T-helper 1 cell treated with Interleukin-12 subunit alpha and Interleukin-12 subunit beta and Interleukin-4 antibody, amounts not matched to agents 30 μg/mL and 1 μg/mL, for 36 hours (primary cell): ENCODE data around the gene CRHR1.

Source experiments
- H3K27ac Mint-ChIP-seq: one replicate; pipeline ENCODE4 v1.8.0; 2021; ENCODE audit warnings: mild to moderate bottlenecking, mixed read lengths
- H3K27me3 Mint-ChIP-seq: one replicate; pipeline ENCODE4 v1.8.0; 2021; ENCODE audit warnings: low read depth, mixed read lengths
- H3K36me3 Mint-ChIP-seq: one replicate; pipeline ENCODE4 v1.8.0; 2021; ENCODE audit warnings: low read depth, mixed read lengths
- H3K4me1 Mint-ChIP-seq: one replicate; pipeline ENCODE4 v1.8.0; 2021; ENCODE audit warnings: low read depth, mixed read lengths
- H3K4me3 Mint-ChIP-seq: one replicate; pipeline ENCODE4 v1.8.0; 2021; ENCODE audit warnings: mild to moderate bottlenecking, moderate library complexity, mixed read lengths
- H3K9me3 Mint-ChIP-seq: one replicate; pipeline ENCODE4 v1.8.0; 2021; ENCODE audit warnings: mixed read lengths

The CRHR1 gene

DNA sequence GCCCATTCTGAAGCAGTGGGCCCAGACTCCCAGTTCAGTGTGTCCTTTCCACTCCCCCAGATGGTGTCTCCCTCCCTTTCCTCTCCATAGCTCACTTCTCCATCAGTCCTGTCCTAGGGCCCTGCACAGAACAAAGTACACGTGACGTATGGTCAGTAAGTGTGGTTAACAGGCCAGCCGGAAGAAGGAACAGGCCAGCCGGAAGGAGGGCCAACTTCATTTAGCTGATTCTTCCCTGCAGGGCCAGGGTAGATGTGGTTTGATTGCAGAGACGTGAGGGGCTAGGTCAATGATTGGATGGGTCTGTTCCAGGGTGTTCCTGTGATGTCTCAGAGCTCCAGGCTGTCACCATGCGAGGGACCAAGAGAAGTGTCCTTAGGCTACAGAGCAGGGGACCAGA is 31.6 kb downstream of the CRHR1 start:
- Mint-ChIP-seq H3K27me3 (peaks cover 4% of the 10 kb centered on the region), H3K27ac (no peak overlapping the region), H3K9me3 (no peaks in the 10 kb centered on the region), H3K4me1 (no peaks in the 10 kb centered on the region), H3K4me3 (no peak overlapping the region), H3K36me3 (no peaks in the 10 kb centered on the region)

DNA sequence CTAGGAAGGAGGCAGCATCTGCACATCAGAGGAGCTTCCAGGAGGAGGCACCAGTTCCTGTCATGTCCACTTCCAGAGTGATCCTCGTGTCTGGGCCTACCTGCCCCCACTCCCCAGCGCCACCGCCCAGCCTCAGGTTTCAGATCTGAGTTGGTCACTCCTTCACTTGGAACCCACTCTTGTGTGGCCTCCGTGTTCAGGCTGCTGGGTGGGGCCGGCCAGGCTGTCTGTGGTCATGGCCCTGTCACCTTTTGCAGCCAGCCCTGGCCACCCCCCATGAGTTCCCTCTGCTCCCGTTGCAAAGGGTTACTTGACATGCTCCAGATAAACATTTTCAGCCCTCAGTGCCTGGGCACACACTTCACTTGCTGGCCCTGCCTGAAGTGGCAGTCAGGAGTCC is 33.9 kb downstream of the CRHR1 start:
- no peak overlapping the region for H3K27ac Mint-ChIP-seq

DNA sequence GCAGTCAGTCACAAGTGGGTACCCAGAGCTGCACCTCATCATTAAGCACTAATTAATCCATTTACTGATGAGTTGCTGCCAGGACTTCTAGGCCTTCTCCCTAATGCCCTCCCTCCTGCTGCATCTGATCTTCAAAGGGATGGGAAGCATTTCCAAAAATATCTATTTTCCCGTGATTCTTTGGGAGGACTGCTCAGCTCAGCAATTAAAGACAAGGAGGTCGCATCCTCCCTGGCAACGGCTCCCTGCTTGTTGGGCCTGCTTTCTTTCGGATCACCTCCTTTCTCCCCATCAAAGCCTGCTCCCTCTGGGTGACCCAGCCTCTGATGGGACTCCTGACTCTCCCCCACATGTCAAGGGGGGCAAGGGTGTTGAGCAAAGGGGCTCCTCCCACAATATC is 34.6 kb downstream of the CRHR1 start:
- Mint-ChIP-seq H3K27ac (no peak overlapping the region), H3K36me3 (no peaks in the 10 kb centered on the region), H3K27me3 (no peaks in the 10 kb centered on the region), H3K4me3 (no peak overlapping the region), H3K4me1 (no peaks in the 10 kb centered on the region), H3K9me3 (no peaks in the 10 kb centered on the region)

More for the DNA sequence above, 33.9 kb downstream of the CRHR1 start:
- Mint-ChIP-seq H3K4me1 (no peaks in the 10 kb centered on the region), H3K9me3 (no peaks in the 10 kb centered on the region), H3K36me3 (no peaks in the 10 kb centered on the region), H3K4me3 (no peak overlapping the region), H3K27me3 (no peaks in the 10 kb centered on the region)

DNA sequence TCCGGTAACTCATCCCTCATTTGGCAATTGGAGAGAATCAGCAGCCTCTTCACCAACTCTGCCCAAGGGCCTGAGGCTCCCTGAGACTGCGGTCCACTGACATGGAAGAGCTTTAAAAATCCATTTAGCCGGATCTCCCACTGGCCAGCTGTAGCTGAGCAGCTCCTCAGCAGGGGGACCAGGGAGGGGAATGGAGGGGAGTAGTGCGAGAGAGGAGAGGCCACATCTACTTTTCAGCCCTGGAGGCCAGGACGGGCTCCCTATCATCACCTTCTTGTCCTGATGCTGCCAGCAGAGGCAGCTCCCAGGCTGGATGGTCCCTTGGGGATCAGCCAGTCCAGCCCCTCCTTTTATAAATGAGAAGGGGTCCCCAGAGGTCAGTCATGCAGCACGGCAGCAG is 35.5 kb downstream of the CRHR1 start:
- Mint-ChIP-seq H3K36me3 (no peaks in the 10 kb centered on the region), H3K27me3 (no peaks in the 10 kb centered on the region), H3K4me1 (no peaks in the 10 kb centered on the region), H3K27ac (no peak overlapping the region), H3K9me3 (no peaks in the 10 kb centered on the region), H3K4me3 (no peak overlapping the region)

DNA sequence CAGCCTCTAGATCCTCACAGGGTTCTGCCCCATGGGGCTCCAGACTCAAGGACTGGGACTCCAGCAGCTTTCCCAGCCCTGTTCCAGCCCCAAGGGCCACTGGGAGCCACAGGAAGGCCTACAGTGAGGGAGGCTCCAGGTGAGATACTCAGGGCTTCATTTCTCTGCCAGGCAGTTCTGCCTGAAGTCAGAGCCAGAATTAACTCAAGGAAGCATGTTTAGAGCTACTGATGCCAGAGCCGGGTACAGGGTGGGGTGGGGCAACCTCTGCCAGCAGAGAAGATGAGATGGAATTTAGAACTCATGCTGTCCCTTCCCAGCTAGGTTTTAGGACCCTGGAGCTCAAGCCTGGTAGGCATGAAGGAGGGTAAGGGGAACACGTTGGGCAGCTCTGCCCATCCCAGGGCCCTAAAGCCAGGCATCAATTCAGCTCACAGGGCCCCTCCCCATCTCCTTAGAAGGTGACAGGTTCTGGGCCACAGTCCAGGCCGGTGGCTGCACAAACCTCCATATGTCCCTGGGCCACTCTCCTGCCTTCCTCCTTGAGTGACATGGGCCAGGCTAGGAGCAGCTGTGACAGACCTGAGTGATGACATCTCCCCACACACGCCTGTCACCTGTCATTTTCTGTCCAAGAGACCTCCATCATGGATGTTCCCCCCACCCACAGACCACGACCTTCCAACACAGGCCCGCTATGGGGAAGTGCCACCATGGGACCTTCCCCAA is 36.1 kb downstream of the CRHR1 start:
- Mint-ChIP-seq H3K9me3 (no peaks in the 10 kb centered on the region), H3K4me3 (no peak overlapping the region), H3K36me3 (no peaks in the 10 kb centered on the region), H3K4me1 (no peaks in the 10 kb centered on the region), H3K27ac (no peak overlapping the region), H3K27me3 (no peaks in the 10 kb centered on the region)

DNA sequence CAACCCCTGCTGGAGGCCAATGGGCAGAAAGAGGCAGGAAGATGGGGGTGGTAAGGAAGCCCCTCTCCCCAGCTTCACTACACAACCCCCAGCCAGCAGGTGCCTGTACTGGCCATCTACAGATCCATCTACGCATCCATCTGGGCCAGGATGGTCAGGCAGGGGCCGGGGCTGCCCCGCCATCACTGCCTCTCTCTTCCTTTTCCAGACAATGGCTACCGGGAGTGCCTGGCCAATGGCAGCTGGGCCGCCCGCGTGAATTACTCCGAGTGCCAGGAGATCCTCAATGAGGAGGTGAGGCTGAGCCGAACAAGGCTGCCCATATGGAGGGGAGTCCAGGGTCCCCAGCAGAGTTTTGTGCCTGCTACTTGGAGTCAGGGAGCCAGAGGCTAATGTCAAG is 37.0 kb downstream of the CRHR1 start:
- H3K36me3 Mint-ChIP-seq = no peaks in the 10 kb centered on the region
- H3K4me1 Mint-ChIP-seq = no peaks in the 10 kb centered on the region
- no peak overlapping the region for H3K27ac Mint-ChIP-seq
- no peaks in the 10 kb centered on the region for H3K27me3 Mint-ChIP-seq
- H3K9me3 Mint-ChIP-seq = no peaks in the 10 kb centered on the region
- H3K4me3 Mint-ChIP-seq = no peak overlapping the region

DNA sequence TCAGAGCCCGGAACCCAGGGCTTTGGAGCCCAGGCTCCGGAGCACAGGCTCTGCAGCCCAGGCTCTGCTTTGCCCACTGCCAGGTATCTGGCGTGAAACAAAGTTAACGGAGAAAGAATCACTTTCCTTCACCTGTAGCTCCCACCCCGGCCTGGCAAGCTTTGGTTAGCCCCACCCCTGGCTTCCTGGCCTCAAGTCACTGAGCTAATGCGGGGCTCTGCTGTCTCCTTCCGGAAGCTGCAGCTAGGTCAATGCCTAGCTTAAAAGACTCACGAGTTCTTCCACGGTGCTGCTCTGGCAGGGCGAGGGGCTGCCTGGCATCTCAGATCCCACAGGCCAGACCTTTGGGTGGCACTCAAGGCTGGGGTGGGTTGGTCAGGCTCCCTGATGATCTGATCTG is 39.5 kb downstream of the CRHR1 start:
- H3K4me1 Mint-ChIP-seq = no peaks in the 10 kb centered on the region
- H3K4me3 Mint-ChIP-seq = no peak overlapping the region
- no peaks in the 10 kb centered on the region for H3K27me3 Mint-ChIP-seq
- H3K36me3 Mint-ChIP-seq = no peaks in the 10 kb centered on the region
- H3K9me3 Mint-ChIP-seq = no peaks in the 10 kb centered on the region
- no peak overlapping the region for H3K27ac Mint-ChIP-seq

DNA sequence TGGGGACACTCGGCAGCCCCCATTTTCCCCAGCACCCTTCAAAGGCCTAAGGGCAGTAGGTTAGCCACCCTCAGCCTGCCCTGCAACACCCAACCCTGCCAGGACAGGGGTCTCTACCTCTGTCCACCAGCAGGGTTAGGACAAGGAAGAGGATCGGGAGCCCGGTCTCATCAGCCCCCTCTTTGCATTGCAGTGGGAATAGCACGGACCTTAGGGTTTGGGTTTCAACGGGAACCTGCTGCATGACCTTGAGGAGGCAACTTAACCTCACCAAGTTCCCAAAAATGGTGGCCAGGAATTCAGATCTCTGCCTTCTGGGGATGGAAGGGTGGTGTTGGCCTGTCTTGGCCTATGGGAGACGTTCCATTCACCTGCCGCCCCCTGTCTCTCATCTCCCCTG is 40.4 kb downstream of the CRHR1 start:
- Mint-ChIP-seq H3K9me3 (no peaks in the 10 kb centered on the region), H3K36me3 (no peaks in the 10 kb centered on the region), H3K27me3 (no peaks in the 10 kb centered on the region), H3K4me3 (no peak overlapping the region), H3K4me1 (no peaks in the 10 kb centered on the region), H3K27ac (no peak overlapping the region)

DNA sequence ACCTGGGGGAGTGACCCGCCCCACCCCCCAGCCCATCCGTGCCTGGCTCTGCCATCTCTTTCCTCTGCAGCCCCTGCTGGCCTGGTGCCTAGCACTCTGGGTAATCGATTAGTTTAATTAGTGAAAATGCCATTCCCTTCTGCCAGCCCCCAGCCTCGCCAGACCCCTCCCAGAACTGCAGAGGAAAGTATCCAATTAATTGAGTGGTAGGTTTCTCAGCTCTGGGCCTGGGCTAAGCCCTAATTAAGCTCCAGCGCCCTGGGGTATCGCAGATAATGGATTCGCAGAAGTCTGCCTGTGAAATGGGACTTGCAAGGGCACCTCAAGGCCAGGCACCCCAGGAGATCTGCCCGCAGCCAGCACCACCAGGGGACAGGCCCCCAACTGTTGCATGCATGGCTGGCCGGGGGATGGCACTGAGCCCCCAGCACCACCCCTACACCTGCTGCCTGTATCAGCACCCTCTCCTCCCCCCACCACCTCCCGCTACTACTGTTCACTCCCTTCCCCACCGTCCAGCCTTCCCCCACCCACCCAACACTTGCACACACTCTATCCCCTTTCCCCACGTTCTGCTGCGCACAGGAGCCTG is 40.9 kb downstream of the CRHR1 start:
- H3K27ac Mint-ChIP-seq = no peak overlapping the region
- H3K27me3 Mint-ChIP-seq = no peaks in the 10 kb centered on the region
- no peak overlapping the region for H3K4me3 Mint-ChIP-seq
- H3K4me1 Mint-ChIP-seq = no peaks in the 10 kb centered on the region
- H3K36me3 Mint-ChIP-seq = no peaks in the 10 kb centered on the region
- no peaks in the 10 kb centered on the region for H3K9me3 Mint-ChIP-seq

DNA sequence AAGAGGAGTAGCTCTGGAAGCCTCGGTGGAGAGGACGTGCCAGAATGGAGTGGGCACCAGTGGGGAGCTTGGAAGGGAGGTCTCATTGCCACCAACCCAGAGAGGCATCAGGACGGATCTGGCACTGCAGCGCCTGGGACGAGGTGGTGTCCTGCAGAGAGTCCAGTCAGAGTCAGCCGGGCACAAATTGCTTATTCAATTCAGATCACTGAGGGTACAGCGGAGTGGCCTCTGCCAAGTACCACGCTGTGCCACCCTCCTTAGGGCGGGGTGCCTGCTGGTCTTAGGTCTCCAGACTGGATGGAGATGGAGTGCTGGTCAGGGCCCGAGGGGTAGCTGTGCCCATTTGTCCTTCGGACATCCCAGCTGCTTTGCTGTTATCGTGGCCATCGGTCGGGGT is 41.7 kb downstream of the CRHR1 start:
- no peaks in the 10 kb centered on the region for H3K27me3 Mint-ChIP-seq
- H3K9me3 Mint-ChIP-seq = no peaks in the 10 kb centered on the region
- H3K4me3 Mint-ChIP-seq = no peak overlapping the region
- H3K4me1 Mint-ChIP-seq = no peaks in the 10 kb centered on the region
- H3K27ac Mint-ChIP-seq = no peak overlapping the region
- no peaks in the 10 kb centered on the region for H3K36me3 Mint-ChIP-seq

DNA sequence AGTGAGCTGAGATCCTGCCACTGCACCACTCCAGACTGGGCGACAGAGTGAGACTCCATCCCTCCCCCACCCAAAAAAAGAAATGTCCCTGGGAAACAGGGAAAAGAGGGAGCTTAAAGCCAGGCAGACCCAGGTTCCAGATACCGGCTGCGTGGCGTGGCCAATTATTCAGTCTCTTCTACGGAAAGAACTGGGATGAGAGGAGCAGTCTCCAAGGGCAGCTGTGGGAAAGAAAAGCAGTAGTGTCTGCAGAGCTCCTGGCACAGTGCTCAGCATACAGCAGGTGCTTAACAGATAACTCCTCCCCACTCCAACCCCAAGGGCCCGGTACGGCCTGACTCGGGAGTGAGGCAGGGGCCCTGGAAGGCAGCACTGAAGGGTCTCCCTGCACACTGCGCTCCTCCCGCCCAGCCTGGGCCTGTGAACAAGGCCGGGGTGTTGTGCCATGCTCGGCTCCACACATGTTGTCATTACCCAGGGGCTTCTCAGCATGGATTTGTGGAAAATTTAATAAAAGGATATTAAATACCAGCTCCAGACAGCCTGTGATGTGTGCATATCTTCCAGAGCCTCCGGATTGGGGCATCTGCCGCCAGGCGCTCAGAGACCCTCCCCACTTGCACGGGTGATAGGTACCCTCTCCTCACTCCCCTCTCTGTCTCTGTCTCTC is 42.9 kb downstream of the CRHR1 start:
- H3K9me3 Mint-ChIP-seq = no peaks in the 10 kb centered on the region
- no peak overlapping the region for H3K27ac Mint-ChIP-seq
- no peaks in the 10 kb centered on the region for H3K36me3 Mint-ChIP-seq
- H3K4me3 Mint-ChIP-seq = no peak overlapping the region
- H3K4me1 Mint-ChIP-seq = no peaks in the 10 kb centered on the region
- no peaks in the 10 kb centered on the region for H3K27me3 Mint-ChIP-seq

DNA sequence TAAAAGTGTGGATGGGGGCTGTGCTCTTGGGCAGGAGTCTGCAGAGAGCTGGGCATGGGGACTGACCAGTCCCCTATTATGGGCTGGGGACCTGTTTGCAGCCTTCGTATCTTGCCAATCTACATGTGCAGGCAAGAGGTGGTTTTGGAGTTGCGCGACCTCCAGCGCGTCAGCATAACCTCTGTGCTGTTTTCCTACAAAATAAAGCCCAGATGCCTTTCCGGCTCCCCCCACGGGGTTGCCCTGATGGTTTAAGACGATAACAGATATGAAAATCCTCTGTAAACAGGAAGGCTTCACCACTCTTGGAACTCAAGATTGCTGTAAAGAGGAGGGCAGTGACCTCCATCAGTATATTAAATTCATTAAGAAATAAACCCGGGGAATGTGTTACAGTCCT is 44.1 kb downstream of the CRHR1 start:
- H3K27me3 Mint-ChIP-seq = no peaks in the 10 kb centered on the region
- H3K4me1 Mint-ChIP-seq = no peaks in the 10 kb centered on the region
- H3K36me3 Mint-ChIP-seq = no peaks in the 10 kb centered on the region
- H3K4me3 Mint-ChIP-seq = no peak overlapping the region
- H3K27ac Mint-ChIP-seq = no peak overlapping the region
- H3K9me3 Mint-ChIP-seq = no peaks in the 10 kb centered on the region

DNA sequence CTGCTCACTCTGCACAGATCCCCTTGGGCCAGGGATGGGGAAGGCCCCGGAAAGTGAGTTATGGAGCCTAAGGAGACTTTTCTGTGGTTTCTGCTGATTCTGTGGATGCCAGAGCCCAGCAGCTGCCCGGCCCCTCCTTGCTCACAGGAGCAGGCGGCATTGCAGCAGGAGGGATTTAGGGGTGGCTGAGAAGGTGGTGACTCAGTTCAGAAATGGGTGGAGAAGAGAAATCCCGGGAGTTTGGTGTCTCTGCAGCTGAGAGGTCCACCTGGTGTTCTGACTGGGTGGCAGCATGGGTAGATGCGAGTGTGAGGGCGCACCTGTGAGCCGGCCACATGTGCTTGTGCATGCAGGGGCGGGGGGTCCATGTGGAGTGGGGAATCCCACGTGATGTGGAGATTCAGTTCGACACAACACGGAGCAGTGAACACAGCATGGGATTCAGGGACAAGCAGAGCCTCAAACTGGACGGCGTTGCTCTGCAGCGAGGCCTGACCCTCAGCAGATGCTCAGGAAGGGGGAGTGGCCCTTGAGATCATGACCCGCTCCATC is 44.5 kb downstream of the CRHR1 start:
- no peak overlapping the region for H3K27ac Mint-ChIP-seq
- H3K4me3 Mint-ChIP-seq = no peak overlapping the region
- no peaks in the 10 kb centered on the region for H3K9me3 Mint-ChIP-seq
- H3K4me1 Mint-ChIP-seq = no peaks in the 10 kb centered on the region
- H3K36me3 Mint-ChIP-seq = no peaks in the 10 kb centered on the region
- H3K27me3 Mint-ChIP-seq = no peaks in the 10 kb centered on the region

DNA sequence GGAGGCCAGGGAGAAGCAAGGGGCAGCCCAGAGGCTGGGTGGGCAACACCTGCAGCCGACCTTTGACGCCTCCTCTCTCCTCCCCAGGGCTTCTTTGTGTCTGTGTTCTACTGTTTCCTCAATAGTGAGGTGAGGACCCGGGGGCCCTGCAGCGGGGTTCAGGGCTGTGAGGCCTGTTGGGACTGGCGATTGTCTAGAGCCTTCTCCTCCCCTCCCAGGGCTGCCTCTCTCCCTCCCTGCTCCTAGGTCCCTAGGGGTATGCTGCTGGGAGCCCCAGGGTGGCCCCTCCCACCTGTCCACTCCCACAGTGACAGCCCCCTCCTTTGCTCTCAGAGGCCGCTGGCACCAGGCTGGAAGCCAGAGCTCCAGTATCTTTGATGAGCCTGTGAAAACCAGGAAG is 49.8 kb downstream of the CRHR1 start:
- Mint-ChIP-seq H3K4me1 (no peaks in the 10 kb centered on the region), H3K36me3 (no peaks in the 10 kb centered on the region), H3K9me3 (no peaks in the 10 kb centered on the region), H3K27me3 (no peaks in the 10 kb centered on the region), H3K4me3 (no peak overlapping the region), H3K27ac (no peak overlapping the region)
